Stimulated activated CD4-positive, alpha-beta T cell treated with anti-CD3 and anti-CD28 coated beads, Interleukin-1b, Interleukin-23, amount 100 ng/mL, for 4 hours (primary cell): ENCODE measurements around the gene SEMA4D.

Experiments used
- DNase-seq, 2 donors: peaks; one replicate each; pipeline ENCODE4 v3.0.0-alpha.2; 2020; ENCODE audit warnings: low read depth in 2 of 2

SEMA4D gene, protein sequence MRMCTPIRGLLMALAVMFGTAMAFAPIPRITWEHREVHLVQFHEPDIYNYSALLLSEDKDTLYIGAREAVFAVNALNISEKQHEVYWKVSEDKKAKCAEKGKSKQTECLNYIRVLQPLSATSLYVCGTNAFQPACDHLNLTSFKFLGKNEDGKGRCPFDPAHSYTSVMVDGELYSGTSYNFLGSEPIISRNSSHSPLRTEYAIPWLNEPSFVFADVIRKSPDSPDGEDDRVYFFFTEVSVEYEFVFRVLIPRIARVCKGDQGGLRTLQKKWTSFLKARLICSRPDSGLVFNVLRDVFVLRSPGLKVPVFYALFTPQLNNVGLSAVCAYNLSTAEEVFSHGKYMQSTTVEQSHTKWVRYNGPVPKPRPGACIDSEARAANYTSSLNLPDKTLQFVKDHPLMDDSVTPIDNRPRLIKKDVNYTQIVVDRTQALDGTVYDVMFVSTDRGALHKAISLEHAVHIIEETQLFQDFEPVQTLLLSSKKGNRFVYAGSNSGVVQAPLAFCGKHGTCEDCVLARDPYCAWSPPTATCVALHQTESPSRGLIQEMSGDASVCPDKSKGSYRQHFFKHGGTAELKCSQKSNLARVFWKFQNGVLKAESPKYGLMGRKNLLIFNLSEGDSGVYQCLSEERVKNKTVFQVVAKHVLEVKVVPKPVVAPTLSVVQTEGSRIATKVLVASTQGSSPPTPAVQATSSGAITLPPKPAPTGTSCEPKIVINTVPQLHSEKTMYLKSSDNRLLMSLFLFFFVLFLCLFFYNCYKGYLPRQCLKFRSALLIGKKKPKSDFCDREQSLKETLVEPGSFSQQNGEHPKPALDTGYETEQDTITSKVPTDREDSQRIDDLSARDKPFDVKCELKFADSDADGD

DNA sequence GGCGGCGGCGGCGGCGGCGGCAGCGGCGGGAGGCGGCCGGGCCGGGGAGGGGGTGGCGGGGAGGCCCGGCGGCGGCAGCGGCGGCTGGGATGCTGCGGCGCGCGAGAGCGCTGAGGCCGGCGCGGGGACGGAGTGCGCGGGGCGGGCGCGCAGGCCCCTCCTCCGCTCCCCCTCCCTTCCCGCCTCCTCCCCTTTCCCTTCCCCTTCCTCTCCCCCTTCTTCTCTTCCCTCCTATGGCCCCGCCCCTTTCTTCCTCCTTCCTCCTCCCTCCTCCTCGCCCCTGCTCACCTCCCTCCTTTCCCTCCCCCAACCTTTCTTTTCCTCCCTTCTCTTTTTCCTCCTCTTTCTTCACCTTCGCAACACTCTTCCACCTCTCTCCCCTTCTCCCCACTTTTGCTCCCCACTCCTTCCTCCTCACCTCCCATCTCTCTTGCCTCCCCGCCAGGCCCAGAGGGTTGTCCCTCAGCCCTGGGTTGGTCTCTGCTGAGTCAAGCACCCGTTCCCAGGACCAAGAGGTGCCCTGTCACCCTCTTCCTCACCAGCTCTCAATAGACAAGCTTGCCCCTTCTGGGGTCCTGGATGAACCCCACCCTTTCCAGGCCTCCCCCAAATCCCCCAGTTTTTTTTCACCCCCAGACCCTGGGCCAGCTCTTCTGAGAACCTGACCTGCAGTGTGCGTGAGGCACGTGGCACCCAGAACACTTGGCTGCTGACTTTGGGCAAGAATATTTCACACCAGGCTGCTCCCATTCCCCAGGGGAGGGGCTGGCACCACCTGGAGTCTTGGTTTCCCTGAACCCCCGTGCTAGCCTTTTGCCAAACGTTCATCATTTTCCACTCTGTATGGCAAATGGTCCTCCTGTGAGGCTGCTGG, at the start of gene SEMA4D:
Gene SEMA4D, minus strand, starts transcription at position 136 of the 874 bp plus-strand sequence. CDS start 92,657 bp downstream, outside the sequence.
- DNase-seq = peak in 1 of 2 donors; percentile 62

DNA sequence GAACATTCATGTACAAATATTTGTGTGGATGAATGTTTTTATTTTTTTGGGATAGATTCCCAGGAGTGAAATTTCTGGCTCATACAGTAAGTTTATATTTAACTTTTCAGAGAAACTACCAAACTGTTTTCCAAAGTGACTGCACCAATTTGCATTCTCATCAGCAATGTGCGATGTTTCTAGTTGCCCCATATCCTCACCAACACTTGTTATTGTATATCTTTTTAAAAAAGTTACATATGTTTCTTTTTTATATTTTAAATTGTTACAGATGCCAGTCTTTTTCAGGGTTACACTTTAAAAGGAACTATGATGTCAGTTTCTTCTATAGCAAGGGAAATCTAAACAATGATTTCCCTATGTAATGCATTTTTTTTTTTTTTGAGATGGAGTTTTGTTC, 49.1 kb upstream of the SEMA4D start:
- DNase-seq = no peak

DNA sequence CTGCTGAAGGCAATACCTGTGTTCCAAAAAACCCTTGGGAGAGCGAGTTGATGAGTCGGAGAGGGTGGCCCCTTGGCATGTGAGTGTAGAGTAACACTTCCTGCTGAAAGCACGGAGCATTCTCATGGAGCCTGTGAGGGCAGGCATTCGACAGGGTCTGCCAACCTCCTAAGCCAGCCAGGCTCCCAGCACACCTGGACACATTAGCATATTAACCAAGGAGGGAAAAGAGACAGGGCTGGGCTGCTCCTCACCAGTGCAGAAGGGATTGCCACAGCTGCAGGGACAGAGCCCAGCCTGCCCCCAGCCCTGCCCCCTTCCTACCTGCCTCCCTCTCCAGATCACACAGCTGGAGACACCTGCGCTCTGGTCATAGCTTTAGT, 46.4 kb upstream of the SEMA4D start:
- no peak for DNase-seq

DNA sequence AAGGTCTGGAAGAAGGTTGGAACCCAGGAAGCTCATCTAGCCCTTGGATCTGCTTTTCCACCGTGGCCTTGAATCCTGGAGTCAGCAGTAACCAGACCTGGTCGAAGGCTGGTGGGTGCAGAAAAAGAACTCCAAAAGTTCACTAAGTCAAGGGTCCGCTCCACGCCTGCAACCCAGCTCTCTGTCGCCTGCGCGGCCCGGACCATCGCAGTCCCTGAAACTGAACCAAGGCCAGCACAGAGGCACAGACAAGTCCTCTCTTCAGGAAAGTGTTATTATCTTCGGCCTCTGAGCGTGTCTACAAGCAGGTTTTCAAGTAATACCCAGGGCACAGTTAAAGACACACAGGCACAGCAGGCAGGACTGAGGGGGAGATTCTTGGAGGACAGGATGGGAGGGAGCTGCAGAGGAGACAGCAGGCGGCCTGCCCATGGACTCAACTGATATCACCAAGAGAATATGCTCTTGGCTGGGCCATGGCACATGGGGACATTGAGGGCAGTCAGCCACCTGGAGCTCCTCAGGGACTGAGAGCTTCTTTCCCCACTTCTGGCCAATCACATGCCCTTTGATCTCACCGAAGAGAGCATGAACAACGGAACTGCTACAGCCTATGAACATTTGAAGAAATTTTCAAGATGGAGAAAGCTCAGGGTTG, 45.8 kb upstream of the SEMA4D start:
- no peak for DNase-seq

DNA sequence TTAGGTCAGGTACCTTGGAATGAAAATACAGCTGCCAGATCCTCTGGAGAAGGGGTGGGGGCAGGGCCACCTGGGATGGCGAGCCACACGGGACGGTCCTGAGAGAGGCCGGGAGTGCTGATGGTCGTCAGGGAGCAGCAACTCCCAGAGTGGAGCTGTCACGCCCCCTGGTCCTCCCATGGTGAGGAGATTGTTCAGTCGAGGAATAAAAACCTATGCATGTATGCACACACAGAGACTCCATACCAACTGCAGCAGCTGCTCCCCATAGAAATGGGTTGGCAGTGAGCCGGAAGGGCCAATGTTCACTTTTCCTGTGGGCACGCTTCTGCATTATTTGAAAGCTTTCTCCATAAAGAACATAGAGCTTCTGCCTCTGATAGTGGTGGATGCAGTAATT, 45.2 kb upstream of the SEMA4D start:
- no peak for DNase-seq

- DNase-seq = no peak
Measured at GRCh38 chr9:89542401-89543021, 44.6 kb upstream of the SEMA4D start.

DNA sequence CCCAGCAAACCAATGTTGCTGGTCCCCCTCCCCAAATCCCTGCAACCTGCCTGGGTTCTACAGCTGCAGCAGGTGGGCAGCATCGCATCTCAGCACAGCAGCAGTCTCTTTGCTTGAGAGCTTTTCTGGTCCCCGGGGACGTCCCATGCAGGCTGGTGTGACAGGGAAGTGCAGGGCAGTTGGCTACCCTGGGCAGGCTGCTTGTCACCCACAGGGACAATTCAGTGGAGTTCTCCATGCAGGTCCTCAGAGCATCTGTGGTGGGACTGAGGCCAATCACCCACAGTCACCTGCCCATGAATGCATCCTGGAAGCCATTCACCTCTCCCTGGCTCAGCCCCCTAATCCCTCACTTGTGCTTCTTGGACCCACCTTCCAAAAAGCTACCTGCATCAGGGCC, 43.9 kb upstream of the SEMA4D start:
- DNase-seq = no peak

DNA sequence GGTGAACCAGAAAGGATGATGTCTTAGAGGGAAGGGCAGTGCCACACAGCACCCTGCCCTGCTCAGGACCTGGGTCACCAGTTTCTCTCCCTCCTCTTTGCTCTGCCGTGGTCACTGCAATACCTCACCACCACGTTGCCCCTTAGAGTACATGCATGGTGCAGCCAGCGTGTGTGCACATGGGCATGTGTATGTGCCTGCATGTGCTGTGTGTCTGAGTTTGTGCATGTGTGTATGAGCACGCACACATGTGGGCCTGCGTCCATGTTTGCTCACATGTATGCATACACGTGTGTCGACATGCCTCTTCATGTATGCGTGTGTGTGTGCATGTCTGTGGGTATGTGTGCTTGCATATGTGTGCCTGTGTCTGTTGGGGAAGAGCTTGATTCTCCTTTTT, 41.5 kb upstream of the SEMA4D start:
- DNase-seq = no peak

DNA sequence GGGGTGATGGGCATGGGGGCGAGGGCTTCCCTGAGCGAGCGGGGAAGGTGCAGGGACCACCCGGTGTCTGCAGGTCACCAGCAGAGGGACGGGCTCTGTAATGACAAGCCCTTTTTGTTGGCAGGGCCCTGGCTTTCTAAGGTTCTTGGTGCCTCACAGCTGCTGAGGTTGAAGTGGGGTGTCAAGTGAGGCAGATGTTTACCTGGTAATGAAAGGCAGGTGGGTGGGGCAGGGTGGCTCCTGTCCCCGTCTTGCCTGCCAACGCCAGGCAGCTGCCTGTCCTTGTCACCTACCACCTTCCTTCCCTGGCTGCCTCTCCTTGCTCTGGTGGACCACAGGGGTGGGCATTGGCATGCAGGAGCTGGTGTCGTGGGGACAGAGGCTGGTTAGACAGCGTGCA, 41.0 kb upstream of the SEMA4D start:
- no peak for DNase-seq

DNA sequence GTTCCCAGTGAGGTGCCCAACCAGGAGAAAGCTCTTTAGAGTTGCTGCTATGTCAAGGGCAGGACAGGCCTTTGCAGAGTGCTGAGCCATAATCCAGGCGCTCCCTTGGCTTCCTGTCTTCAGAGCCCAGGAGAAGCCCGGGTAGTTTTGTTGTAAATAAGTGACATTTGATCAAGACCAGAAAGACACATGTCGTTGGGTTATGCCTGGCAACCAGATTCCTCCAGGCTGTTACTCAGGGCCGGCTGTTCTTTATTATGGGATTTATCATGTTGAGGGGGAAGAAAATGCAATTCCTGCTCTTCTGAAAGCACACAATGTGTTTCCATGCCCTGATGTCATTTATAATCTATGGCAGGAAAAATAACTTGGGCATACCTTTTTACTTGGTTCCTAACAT, 39.3 kb upstream of the SEMA4D start:
- DNase-seq = no peak

- DNase-seq = no peak
Measured at GRCh38 chr9:89536600-89536999, 38.7 kb upstream of the SEMA4D start.

GRCh38 chr9:89536145-89536574, 38.2 kb upstream of the SEMA4D start:
- DNase-seq = no peak

DNA sequence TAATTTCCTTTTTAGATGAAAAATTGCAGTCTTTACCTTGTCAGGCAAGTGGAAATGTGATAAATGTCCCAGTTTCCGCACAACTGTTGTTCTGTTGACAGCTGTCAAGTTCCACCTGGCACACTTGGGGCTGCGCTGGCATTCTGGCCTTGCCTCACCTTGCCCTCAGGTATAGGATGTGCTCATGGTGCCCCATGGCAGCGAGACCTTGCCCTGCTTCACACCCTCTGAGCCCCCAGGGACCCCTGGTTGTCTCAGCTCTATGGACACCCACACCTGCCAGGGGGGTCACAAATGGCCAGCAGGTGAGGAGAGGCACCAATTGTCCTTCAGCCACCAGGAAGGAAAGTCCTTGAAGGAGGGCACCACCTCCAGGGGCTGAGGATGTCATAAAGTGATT, 37.5 kb upstream of the SEMA4D start:
- no peak for DNase-seq

DNA sequence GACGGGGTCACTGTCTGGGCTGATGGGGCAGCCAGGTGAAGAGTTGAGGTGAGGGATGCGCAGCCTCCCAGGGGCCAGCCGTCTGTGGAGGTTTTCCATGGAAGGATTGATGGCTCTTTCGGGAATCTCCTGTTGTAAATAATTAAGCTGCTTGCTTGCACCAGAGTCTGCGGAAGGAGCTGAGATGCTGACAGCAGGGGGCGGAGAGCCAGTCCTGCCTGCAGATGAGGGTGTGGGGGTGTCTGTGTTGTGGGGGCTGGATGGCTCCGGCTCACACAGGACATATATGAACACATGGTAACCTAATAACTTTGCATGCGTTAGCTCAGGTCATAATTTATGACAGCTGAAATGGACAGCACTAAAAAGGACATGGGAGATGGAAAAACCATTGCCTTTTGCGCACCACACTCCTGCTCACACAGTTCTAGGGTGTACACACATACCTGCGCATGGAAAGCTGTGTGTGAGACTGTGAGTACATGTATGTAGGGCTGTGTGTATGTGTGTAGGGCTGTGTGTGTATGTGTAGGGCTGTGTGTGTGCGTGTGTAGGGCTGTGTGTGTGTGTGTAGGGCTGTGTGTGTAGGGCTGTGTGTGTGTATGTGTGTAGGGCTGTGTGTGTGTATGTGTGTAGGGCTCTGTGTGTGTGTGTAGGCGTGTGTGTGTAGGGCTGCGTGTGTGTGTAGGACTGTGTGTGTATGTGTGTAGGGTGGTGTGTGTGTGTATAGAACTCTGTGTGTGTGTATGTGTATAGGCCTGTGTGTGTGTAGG, 36.8 kb upstream of the SEMA4D start:
- no peak for DNase-seq

DNA sequence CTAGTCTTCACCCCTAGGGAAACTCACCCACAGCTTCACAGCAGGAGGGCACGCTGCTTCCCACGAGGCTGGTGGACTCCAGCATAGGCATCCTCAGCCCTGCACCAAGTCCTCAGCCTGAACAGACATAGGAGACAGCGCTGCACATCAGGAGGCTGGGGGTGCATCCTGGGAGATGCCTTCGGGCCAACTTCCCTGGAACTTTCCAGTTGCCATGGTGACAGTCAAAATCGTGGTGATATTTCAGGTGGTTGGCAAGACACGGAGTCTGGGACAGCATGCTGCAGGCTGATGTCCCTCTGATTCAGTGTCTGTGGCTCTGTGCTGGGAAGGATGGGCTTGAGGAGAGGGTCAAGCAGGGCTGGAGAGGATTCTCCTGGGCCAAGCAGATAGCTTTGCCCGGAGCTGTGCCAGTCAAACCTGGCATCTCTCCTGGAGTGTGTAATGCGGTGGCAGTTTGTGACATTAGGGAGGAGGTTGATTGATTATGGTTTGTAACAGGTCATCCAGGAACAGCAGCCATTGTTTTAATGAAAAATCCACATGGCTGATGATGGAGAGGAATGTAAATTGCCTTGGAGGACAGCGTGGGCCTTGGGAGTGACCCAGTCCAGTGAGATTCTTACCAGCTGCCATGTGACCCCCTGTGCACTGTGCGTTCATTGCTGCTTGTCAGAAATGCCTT, 35.6 kb upstream of the SEMA4D start:
- DNase-seq = no peak

DNA sequence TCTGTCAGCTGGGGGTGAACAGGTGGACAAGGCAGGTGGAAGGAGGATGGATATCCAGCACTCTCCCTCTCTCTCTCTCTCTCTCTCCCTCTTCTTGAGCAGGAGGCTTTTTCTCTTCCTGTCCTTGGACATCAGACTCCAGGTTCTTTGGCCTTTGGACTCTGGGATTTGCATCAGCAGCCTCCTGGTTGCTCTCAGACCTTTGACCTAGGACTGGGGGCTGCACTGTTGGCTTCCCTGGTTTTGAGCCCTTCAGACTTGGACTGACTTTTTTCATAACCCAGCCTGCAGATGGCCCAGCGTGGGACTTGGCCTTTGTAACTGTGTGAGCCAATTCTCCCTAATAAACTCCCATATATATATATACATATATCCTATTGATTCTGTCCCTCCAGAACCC, 35.0 kb upstream of the SEMA4D start:
- DNase-seq = no peak

DNA sequence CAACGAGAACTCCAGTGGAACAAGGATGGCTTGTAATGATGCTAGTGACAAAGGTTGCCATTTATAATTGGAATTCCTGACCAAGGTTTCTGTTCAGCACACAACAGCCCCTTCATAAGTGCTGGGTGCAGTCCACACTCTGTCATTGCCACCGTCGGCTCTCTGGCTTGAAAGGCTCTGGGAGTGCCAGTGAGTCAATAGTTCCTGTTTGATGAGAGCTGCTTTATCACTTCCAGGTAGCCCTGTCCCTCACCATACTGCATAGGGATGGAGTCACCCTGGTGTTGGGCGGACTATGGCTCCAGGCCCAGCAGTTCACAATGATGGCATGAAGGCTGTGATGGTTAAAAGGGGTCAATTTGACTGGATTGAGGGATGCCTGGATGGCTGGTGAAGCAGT, 34.6 kb upstream of the SEMA4D start:
- DNase-seq = peak; percentile 23 to 39

- no peak for DNase-seq
Measured at GRCh38 chr9:89531766-89532165, 33.9 kb upstream of the SEMA4D start.

- no peak for DNase-seq
Measured at GRCh38 chr9:89530726-89531125, 32.8 kb upstream of the SEMA4D start.
